HCEC 1CT (cell line): Measurements from ENCODE around the gene USP6NL.

Source experiments
- DNase-seq: peaks from one replicate; pipeline ENCODE4 v3.0.0-alpha.2; 2017

USP6NL gene

GRCh38 chr10:11407939-11408338 lies 203.5 kb downstream of the USP6NL start:
- no peak for DNase-seq

- DNase-seq, result no peak
Observed at GRCh38 chr10:11406746-11407145, 204.7 kb downstream of the USP6NL start.

GRCh38 chr10:11404901-11405300 lies 206.5 kb downstream of the USP6NL start:
- no peak for DNase-seq
